ENCODE data around the gene UNC13D. TPM values are rescaled to one million over a fixed set of nuclear protein-coding genes. Genes with fewer than 3 reads are reported as not detected.

The UNC13D gene
- total and polyA plus RNA-seq, 10 donors, result 36.4 to 187 (median 120) TPM

GRCh38 chr17:75783803-75784472 is 60.3 kb downstream of the UNC13D start:
- intact Hi-C loops (cut with DNase I; ENCODE audit: low total_unique reads), result no loop called here
- 53 to 66% (median 60%) methylated on average over 20 of the region's 20 CpGs for WGBS, 5 donors
- H3K36me3 ChIP-seq, result peaks cover 0 to 2% (median under 1%) of the 10 kb centered on the region in 6 donors
- TF ChIP-seq POLR2A (IDR thresholded peaks at IDR 0.05) (no peak), CTCF (IDR thresholded peaks at IDR 0.05 in 8 of 11, conservative IDR thresholded peaks at IDR 0.05 in 3 of 11) (no peak), POLR2AphosphoS5 (IDR thresholded peaks at IDR 0.05) (no peak)
- no peaks in the 10 kb centered on the region for H3K9me3 ChIP-seq
- peak; percentile 89 for DNase-seq
- H3K4me3 ChIP-seq, result peak overlapping the region; percentile 20 to 75 (median 46)
- peaks cover 47 to 87% (median 63%) of the 10 kb centered on the region in 6 donors for H3K4me1 ChIP-seq
- H3K27me3 ChIP-seq (replicated peaks in 1 of 7), result no peaks in the 10 kb centered on the region
- H3K27ac ChIP-seq, result peak overlapping the region; percentile 98 to 100 (median 99)

GRCh38 chr17:75783069-75783783 is 61.0 kb downstream of the UNC13D start:
- TF ChIP-seq POLR2AphosphoS5 (IDR thresholded peaks at IDR 0.05), result no peak
- TF ChIP-seq CTCF (IDR thresholded peaks at IDR 0.05 in 8 of 11, conservative IDR thresholded peaks at IDR 0.05 in 3 of 11), result peak; percentile 41 to 80 (median 74)
- H3K4me1 ChIP-seq, result peaks cover 44 to 85% (median 66%) of the 10 kb centered on the region in 6 donors
- H3K27ac ChIP-seq, result peak overlapping the region; percentile 98 to 100 (median 99)
- WGBS, 5 donors, result 2 to 7% (median 4%) methylated on average over 6 of the region's 6 CpGs
- DNase-seq, result no peak
- no peaks in the 10 kb centered on the region for H3K9me3 ChIP-seq
- peaks cover 0 to 9% (median 8%) of the 10 kb centered on the region in 6 donors for H3K36me3 ChIP-seq
- H3K4me3 ChIP-seq, result peak overlapping the region in 1 of 8 donors; percentile 75
- intact Hi-C loops (cut with DNase I; ENCODE audit: low total_unique reads), result no loop called here
- H3K27me3 ChIP-seq (replicated peaks in 1 of 7), result no peaks in the 10 kb centered on the region

GRCh38 chr17:75779987-75780889 is 64.0 kb downstream of the UNC13D start:
- peak in 1 of 3 donors; percentile 7 for TF ChIP-seq POLR2A (IDR thresholded peaks at IDR 0.05)
- TF ChIP-seq POLR2AphosphoS5 (IDR thresholded peaks at IDR 0.05), result no peak
- intact Hi-C loops (cut with DNase I; ENCODE audit: low total_unique reads), result loop anchor here (5.0 kb wide), 1 partner anchor 67 kb away; no protein-coding TSS in a partner anchor
- H3K27me3 ChIP-seq (replicated peaks in 1 of 7), result no peaks in the 10 kb centered on the region
- peaks cover 46 to 85% (median 67%) of the 10 kb centered on the region in 6 donors for H3K4me1 ChIP-seq
- no peak for DNase-seq
- H3K27ac ChIP-seq, result peak overlapping the region; percentile 32 to 100 (median 98)
- 21 to 24% (median 23%) methylated on average over 5 of the region's 5 CpGs for WGBS, 5 donors
- peaks cover 0 to 39% (median 25%) of the 10 kb centered on the region in 6 donors for H3K36me3 ChIP-seq
- peak overlapping the region in 2 of 8 donors; percentile 87 to 88 for H3K4me3 ChIP-seq
- H3K9me3 ChIP-seq, result no peaks in the 10 kb centered on the region
